WTC11 (cell line): ENCODE results near the gene TRIM9. TPM values are rescaled to one million over a fixed set of nuclear protein-coding genes. Genes with fewer than 3 reads are reported as not detected.

Source experiments
- ATAC-seq: fragments of 200-7000 bp; cut with Tn5 transposase; 2 replicates; pipeline ENCODE4 v1.10.0; 2021; ENCODE audit warnings: mild to moderate bottlenecking, moderate library complexity
- CTCF ChIA-PET: fragments of 300-600 bp; sonication (Branson Sonifier 250); formaldehyde crosslinking; loops from one replicate; lab custom pipeline; 2021; ENCODE audit warnings: antibody characterized with exemption; lab: Charles Lee
- POLR2A ChIA-PET: fragments of 350-600 bp; sonication (Branson Sonifier 250); formaldehyde crosslinking; loops from one replicate; lab custom pipeline; 2021; ENCODE audit warnings: antibody characterized with exemption; lab: Charles Lee
- DNase-seq: peaks from one replicate; pipeline ENCODE4 v3.0.0; 2021; ENCODE audit warnings: low spot score
- H3K27ac Mint-ChIP-seq: 2 replicates; pipeline ENCODE4 v1.8.0; 2021; ENCODE audit warnings: mixed read lengths
- H3K27me3 Mint-ChIP-seq: 2 replicates; pipeline ENCODE4 v1.8.0; 2021; ENCODE audit warnings: low read depth, mild to moderate bottlenecking, moderate library complexity, mixed read lengths
- H3K36me3 Mint-ChIP-seq: 2 replicates; pipeline ENCODE4 v1.8.0; 2021; ENCODE audit warnings: mixed read lengths
- H3K4me1 Mint-ChIP-seq: 2 replicates; pipeline ENCODE4 v1.8.0; 2022; ENCODE audit warnings: mixed read lengths
- H3K4me3 Mint-ChIP-seq: 2 replicates; pipeline ENCODE4 v1.8.0; 2021; ENCODE audit warnings: mild to moderate bottlenecking, moderate library complexity, mixed read lengths
- H3K9me3 Mint-ChIP-seq: 2 replicates; pipeline ENCODE4 v1.8.0; 2021; ENCODE audit warnings: mixed read lengths
- ARID4B ChIP-seq: sonication (generic); formaldehyde crosslinking; IDR thresholded peaks from 2 replicates; pipeline ENCODE4 v1.8.0; 2023; ENCODE audit warnings: missing genetic modification reagents, mild to moderate bottlenecking, borderline replicate concordance
- E2F5 ChIP-seq: sonication (generic); formaldehyde crosslinking; IDR thresholded peaks from 2 replicates; pipeline ENCODE4 v1.8.1; 2022; ENCODE audit warnings: mild to moderate bottlenecking, moderate library complexity, missing genetic modification reagents
- ELF4 ChIP-seq: sonication (generic); formaldehyde crosslinking; IDR thresholded peaks from 2 replicates; pipeline ENCODE4 v1.8.1; 2022; ENCODE audit warnings: low read depth, mild to moderate bottlenecking, moderate library complexity, missing genetic modification reagents
- FOXJ3 ChIP-seq: sonication (generic); formaldehyde crosslinking; IDR thresholded peaks from 2 replicates; pipeline ENCODE4 v1.9.0; 2021; ENCODE audit warnings: missing genetic modification reagents, mild to moderate bottlenecking, borderline replicate concordance
- FOXK1 ChIP-seq: sonication (generic); formaldehyde crosslinking; IDR thresholded peaks from 2 replicates; pipeline ENCODE4 v1.8.0; 2022; ENCODE audit warnings: mild to moderate bottlenecking, moderate library complexity, missing genetic modification reagents
- FOXP4 ChIP-seq: sonication (generic); formaldehyde crosslinking; IDR thresholded peaks from 2 replicates; pipeline ENCODE4 v1.8.0; 2022; ENCODE audit warnings: mild to moderate bottlenecking, missing genetic modification reagents
- HMGA2 ChIP-seq: fragments of 250-450 bp; sonication (Bioruptor Pico); IDR thresholded peaks from 2 replicates; pipeline ENCODE4 v1.4.0; 2021; ENCODE audit warnings: mild to moderate bottlenecking, moderate library complexity
- KAT7 ChIP-seq: sonication (generic); formaldehyde crosslinking; IDR thresholded peaks from 2 replicates; pipeline ENCODE4 v1.8.1; 2023; ENCODE audit warnings: missing genetic modification reagents, mild to moderate bottlenecking, borderline replicate concordance
- NR3C1 ChIP-seq: sonication (generic); formaldehyde crosslinking; conservative IDR thresholded peaks from 2 replicates; pipeline ENCODE4 v1.8.1; 2023; ENCODE audit warnings: low read depth, mild to moderate bottlenecking, missing genetic modification reagents
- SOX15 ChIP-seq: fragments of 250-450 bp; sonication (Bioruptor Pico); IDR thresholded peaks from 2 replicates; pipeline ENCODE4 v1.9.0; 2021; ENCODE audit warnings: mild to moderate bottlenecking
- TEAD1 ChIP-seq: sonication (generic); formaldehyde crosslinking; IDR thresholded peaks from 2 replicates; pipeline ENCODE4 v1.8.0; 2022; ENCODE audit warnings: mild to moderate bottlenecking, missing genetic modification reagents
- USF2 ChIP-seq: sonication (generic); formaldehyde crosslinking; IDR thresholded peaks from 2 replicates; pipeline ENCODE4 v1.8.1; 2023; ENCODE audit warnings: mild to moderate bottlenecking, missing genetic modification reagents, moderate library complexity
- ZBTB21 ChIP-seq: sonication (generic); formaldehyde crosslinking; IDR thresholded peaks from 2 replicates; pipeline ENCODE4 v1.8.1; 2023; ENCODE audit warnings: mild to moderate bottlenecking, missing genetic modification reagents, borderline replicate concordance
- ZBTB43 ChIP-seq: sonication (generic); formaldehyde crosslinking; IDR thresholded peaks from 2 replicates; pipeline ENCODE4 v1.8.1; 2023; ENCODE audit warnings: mild to moderate bottlenecking, missing genetic modification reagents
- ZNF396 ChIP-seq: fragments of 250-450 bp; sonication (Bioruptor Pico); IDR thresholded peaks from 2 replicates; pipeline ENCODE4 v1.8.0; 2021; ENCODE audit warnings: mild to moderate bottlenecking, moderate library complexity, borderline replicate concordance
- ZNF425 ChIP-seq: fragments of 250-450 bp; sonication (Bioruptor Pico); conservative IDR thresholded peaks from 2 replicates; pipeline ENCODE4 v1.9.0; 2021; ENCODE audit warnings: mild to moderate bottlenecking
- ZNF512 ChIP-seq: sonication (generic); formaldehyde crosslinking; IDR thresholded peaks from 2 replicates; pipeline ENCODE4 v1.8.1; 2022; ENCODE audit warnings: missing genetic modification reagents, borderline replicate concordance
- ZNF671 ChIP-seq: fragments of 250-450 bp; sonication (Bioruptor Pico); IDR thresholded peaks from 2 replicates; pipeline ENCODE4 v1.8.0; 2021; ENCODE audit warnings: mild to moderate bottlenecking
- ZSCAN18 ChIP-seq: fragments of 250-450 bp; sonication (Bioruptor Pico); IDR thresholded peaks from 2 replicates; pipeline ENCODE4 v2.1.2; 2022; ENCODE audit warnings: mild to moderate bottlenecking, moderate library complexity
- total RNA-seq: library from RNA; stranded (reverse); gene quantifications from 3 replicates; pipeline ENCODE4 v1.2.3, GENCODE V29; 2021

TRIM9 gene
- total RNA-seq, 1 experiment from 2014 or later = 4.0 TPM

- TF ChIP-seq ZBTB43 (CRISPR knock-in tag) = no peak
- no peak for TF ChIP-seq ELF4
- TF ChIP-seq ZSCAN18 = no peak
- TF ChIP-seq ZBTB21 (CRISPR knock-in tag) = no peak
- TF ChIP-seq HMGA2 (CRISPR knock-in tag) = no peak
Measured at GRCh38 chr14:51084507-51084906, 10.4 kb downstream of the TRIM9 start (continued).

- POLR2A ChIA-PET = no interaction called here
- Mint-ChIP-seq H3K27me3 (no peaks in the 10 kb centered on the region), H3K36me3 (no peaks in the 10 kb centered on the region), H3K9me3 (no peaks in the 10 kb centered on the region), H3K4me1 (peaks cover 7% of the 10 kb centered on the region; the same call in 1 of the 2 replicates)
- no peak for ATAC-seq
- no peak for TF ChIP-seq TEAD1 (CRISPR knock-in tag)
- no peak for TF ChIP-seq ZNF425 (CRISPR knock-in tag)
- no peak for TF ChIP-seq SOX15 (CRISPR knock-in tag)
- no peak for TF ChIP-seq FOXJ3 (CRISPR knock-in tag)
- TF ChIP-seq USF2 (CRISPR knock-in tag) = no peak
- TF ChIP-seq E2F5 (CRISPR knock-in tag) = no peak
- no peak for TF ChIP-seq FOXP4 (CRISPR knock-in tag)
- TF ChIP-seq, all 79 proteins: peak for 0
- CTCF ChIA-PET = interaction anchor here (1.4 kb wide), 1 partner anchor 11 kb away, joined by 3 read pairs; no protein-coding TSS in a partner anchor
- H3K27ac Mint-ChIP-seq = no peak overlapping the region
- DNase-seq = no peak
- H3K4me3 Mint-ChIP-seq = no peak overlapping the region
Measured at GRCh38 chr14:51082349-51082748, 12.6 kb downstream of the TRIM9 start.

- no peaks in the 10 kb centered on the region for H3K36me3 Mint-ChIP-seq
- H3K4me1 Mint-ChIP-seq = peaks cover 3% of the 10 kb centered on the region; the same call in 1 of the 2 replicates
- no peak overlapping the region for H3K27ac Mint-ChIP-seq
- H3K9me3 Mint-ChIP-seq = no peaks in the 10 kb centered on the region
- H3K4me3 Mint-ChIP-seq = no peak overlapping the region
- H3K27me3 Mint-ChIP-seq = no peaks in the 10 kb centered on the region
- POLR2A ChIA-PET = no interaction called here
- DNase-seq = no peak
- ATAC-seq = no peak
- CTCF ChIA-PET = interaction anchor here (1.4 kb wide), 1 partner anchor 11 kb away, joined by 3 read pairs; no protein-coding TSS in a partner anchor
- TF ChIP-seq ARID4B (CRISPR knock-in tag) (no peak), ZNF671 (CRISPR knock-in tag) (no peak), ZNF512 (CRISPR knock-in tag) (no peak), ZNF396 (CRISPR knock-in tag) (no peak), FOXK1 (no peak), NR3C1 (CRISPR knock-in tag) (no peak), KAT7 (CRISPR knock-in tag) (no peak)
Measured at GRCh38 chr14:51081712-51082111, 13.2 kb downstream of the TRIM9 start.
